ENCODE results near the gene TMPRSS7.

Gene TMPRSS7

DNA sequence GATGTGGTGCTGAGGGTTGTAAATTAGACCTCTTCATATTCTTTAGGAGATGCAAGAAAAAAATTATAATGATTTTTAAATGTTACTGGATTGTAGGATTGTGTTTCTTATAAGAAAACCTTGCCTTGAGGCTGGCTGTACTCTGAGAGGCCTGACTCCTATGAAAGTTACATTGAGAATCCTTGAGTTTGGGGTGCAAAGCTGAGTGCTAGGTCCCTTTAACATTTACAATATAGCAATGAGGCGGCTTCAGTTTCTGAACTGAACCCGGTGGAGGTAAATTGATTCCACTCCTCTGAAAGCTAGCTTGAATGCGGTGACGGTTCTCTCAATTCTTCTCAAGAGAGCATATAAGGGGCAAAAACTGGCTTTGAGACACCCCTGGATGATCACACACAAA is at the start of gene TMPRSS7:
TSS of gene TMPRSS7 (plus strand) at position 301 of the 400 bp plus-strand sequence. CDS start 110 bp downstream, outside the sequence.
- DNase-seq (ENCODE audit: extremely low read depth in 1 of 2, low read depth in 1 of 2) = no peak

DNA sequence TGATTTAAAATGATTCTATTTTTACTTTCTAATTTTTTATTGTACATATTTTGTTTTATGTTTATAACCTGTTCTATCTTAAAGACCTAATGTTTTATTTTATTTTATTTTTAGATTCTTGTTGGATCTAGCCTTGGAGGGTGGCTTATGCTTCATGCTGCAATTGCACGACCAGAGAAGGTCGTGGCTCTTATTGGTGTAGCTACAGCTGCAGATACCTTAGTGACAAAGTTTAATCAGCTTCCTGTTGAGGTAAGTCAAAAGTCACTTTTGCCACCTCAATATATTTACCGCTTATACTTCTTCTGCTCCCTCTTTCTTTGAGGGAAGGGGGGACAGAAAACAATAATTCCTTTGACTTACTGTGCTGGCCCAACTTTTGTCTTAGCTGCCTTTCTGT is 47.7 kb upstream of the TMPRSS7 start:
- no peak for DNase-seq (ENCODE audit: extremely low read depth in 1 of 2, low read depth in 1 of 2)

DNA sequence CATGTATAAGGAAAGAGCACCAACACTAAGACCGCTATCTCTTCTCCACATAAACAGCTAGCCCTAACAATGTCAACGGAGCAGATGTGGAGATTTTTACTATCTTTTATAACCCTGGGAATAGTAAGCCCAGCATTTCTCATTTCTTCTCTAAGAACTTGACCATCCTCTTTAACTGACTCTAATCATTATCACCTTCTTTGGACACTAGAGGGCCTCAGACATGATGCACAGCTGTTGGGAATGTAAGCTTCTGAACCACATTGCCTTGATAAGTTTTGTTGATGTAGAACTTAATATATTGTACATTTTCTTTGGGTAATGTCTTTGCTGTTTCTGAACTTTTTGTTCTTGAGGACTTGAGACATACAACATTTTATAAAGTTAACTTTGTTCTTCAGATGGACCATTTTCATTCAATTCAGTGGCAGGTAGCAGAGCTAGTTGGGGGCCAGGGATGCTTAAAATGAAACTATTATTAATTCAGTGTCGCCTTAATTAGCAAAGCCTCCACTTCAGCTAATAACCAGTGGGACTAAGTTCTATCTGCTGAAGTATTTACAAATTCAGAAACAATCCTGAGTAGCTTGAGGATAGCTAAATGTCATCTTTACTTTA is 45.4 kb upstream of the TMPRSS7 start:
- DNase-seq (ENCODE audit: extremely low read depth in 1 of 2, low read depth in 1 of 2) = no peak

GRCh38 chr3:111993038-111993437 is 41.5 kb upstream of the TMPRSS7 start:
- no peak for DNase-seq (ENCODE audit: extremely low read depth in 1 of 2, low read depth in 1 of 2)

DNA sequence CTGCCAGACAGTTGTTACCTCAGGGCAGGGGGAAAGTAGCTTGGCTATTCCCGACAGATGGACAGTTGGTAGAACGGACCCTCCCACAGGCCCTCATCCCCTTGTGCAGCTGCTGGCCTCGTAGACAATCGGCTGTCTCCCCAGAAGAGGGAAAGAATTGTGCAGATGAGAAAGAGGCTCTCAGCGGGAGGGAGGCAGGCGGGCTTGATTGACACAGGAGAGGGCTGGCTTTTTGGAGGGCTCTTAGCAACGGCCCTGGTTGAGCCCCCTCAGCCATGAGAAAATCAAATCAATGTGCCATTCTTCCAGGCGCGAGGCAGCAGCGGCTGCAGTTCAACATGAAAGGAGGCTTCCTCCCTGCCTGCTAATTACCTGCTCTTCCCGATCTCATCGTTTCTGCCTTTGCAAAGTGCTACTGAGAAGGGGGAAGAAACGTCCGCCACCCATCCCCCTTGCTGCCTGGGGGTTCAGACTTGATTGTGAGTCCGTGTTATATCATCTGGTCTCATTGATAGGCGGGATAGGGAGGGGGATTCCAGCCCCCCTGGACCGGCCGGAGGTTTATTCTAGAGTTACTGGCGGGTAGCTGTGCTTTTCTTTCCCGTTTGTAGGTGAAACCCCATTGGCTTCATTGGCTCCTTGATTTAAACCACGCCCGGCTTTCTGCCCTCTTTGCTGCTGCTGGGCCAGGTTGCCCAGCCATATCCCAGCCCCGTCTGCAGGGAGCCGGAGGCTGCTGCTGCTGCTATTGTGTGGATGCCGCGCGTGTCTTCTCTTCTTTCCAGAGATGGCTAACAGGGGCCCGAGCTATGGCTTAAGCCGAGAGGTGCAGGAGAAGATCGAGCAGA is 35.7 kb upstream of the TMPRSS7 start, which contains the start of gene TAGLN3:
TSS of gene TAGLN3 (plus strand) at position 287 of the 848 bp plus-strand sequence. CDS start at position 788, 501 bp downstream.
- no peak for DNase-seq (ENCODE audit: extremely low read depth in 1 of 2, low read depth in 1 of 2)

GRCh38 chr3:111999484-112000324 is 34.8 kb upstream of the TMPRSS7 start:
- DNase-seq (ENCODE audit: extremely low read depth in 1 of 2, low read depth in 1 of 2) = no peak

DNA sequence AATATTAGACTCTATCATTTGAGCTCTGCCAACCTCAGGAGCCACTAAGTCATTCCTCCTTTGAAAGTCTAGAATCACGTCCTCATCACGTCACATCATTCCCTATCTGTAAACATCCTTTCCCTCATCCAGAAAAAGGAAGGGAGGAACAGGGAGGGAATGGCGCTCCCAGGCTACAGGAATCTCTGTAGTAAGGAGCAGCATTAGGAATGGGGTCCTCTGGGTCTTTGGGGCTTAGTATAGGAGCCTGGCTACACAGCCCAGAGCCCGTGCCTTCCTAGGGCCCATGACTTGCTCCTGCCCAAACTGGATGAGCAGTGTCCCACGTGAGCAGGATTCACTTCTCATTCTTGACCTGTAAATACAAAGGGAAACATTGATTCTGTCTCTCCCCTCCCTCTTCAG is 34.2 kb upstream of the TMPRSS7 start:
- no peak for DNase-seq (ENCODE audit: extremely low read depth in 1 of 2, low read depth in 1 of 2)

GRCh38 chr3:112000966-112001365 is 33.6 kb upstream of the TMPRSS7 start:
- no peak for DNase-seq (ENCODE audit: extremely low read depth in 1 of 2, low read depth in 1 of 2)

DNA sequence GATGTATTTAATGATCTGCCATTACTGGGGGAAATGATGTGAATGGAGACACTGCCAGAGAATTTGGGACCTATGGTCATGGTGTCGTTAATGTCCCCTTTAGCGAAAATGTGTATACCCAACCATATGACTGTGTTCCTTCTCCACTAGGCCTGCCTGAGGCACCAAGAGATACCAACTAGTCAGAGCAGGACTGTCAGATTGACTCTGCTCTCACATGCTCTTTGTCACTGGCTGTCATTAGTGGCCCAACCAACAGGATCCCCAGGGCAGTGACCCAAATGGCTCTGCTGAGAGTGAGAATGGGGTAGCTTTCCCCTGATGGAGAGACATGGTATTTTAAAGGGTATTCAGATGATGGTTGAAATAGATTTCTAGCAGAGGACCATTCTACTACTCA is 33.0 kb upstream of the TMPRSS7 start:
- no peak for DNase-seq (ENCODE audit: extremely low read depth in 1 of 2, low read depth in 1 of 2)

- peak; percentile 26 to 50 for DNase-seq (ENCODE audit: extremely low read depth in 1 of 2, low read depth in 1 of 2)
These were observed 32.2 kb upstream of the TMPRSS7 start for GRCh38 chr3:112002096-112002971.

DNA sequence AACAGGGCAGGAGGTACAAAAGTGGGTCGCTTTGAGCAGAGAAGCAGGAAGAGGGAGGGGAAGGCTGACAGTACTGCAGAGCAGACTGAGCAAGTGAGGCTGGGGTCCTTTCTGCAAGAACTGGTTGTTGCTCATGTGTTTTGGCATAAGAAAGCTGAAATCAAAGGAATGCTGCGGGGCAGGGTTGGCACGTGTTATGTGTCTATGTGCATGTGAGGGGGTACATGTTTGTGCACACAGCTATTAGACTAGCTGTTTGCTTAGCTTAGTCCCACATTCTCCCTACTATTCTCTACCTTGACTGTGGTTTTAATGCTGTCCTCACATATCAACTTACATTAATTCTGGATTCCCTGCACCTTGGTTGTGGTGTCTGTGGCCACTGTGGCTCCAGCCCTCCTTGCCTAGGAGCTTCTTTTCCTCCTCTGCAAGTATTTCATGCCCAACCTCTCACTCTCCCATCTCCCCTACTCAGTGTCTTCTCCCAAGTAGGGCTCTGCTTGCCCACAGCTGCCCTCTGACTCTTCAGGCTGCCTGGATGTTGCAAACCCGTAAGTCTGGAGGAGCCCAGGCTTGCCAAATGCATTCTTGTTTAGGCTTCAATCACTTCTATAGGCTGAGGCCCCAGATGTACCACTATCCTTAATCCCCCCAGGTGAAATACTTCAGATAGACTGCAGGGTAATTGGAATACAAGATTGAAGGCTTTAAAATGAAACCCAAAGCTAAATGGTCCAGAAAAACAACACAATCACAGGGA is 31.0 kb upstream of the TMPRSS7 start:
- DNase-seq (ENCODE audit: extremely low read depth in 1 of 2, low read depth in 1 of 2) = no peak

DNA sequence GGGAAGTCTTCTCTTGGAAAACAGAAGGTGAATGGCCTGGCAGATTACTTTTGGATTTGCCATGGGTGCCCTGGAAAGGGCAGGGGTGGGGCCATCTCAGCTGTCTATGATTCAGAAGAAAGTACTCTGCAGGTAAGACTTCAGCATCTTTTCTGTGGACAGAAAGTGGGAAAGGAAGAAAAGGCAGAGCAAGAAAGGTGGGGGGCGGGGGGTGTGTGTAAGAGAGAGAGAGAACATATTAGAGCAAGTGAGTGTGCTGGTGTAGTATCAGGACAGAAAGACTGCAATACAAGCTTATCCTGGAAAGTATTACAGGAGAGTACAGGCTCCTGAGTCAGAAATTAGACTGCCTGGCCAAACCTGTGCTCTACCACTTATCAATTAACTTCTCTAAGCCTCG is 30.3 kb upstream of the TMPRSS7 start:
- DNase-seq (ENCODE audit: extremely low read depth in 1 of 2, low read depth in 1 of 2) = no peak

GRCh38 chr3:112004669-112005068 is 29.9 kb upstream of the TMPRSS7 start:
- DNase-seq (ENCODE audit: extremely low read depth in 1 of 2, low read depth in 1 of 2) = no peak

DNA sequence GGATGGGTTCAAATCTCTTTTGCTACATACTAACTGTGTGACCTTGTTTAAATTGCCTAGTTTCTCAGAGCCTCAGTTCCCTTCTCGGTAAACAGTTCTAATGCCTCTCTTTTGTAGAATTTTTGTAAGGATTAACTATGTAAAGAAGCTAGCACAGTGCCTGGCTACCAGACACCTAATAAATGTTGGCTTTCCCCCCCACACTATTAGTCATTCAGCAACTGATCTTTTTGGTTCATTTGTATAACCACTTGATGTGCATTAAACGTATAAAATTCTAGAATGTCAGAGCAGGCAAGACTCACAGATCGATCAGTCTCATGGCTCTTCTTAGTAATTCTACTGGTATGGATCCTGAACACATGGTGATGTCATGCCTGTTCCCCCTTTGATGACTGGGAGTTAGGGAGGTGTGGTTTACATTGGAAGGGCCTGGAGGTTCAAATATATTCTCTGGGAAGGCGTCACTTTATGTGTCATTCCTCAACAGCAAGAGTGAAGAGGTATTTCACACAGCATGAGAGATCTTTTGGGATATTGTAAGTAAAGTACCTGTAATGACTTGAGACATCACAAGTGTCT is 29.4 kb upstream of the TMPRSS7 start:
- DNase-seq (ENCODE audit: extremely low read depth in 1 of 2, low read depth in 1 of 2) = no peak

DNA sequence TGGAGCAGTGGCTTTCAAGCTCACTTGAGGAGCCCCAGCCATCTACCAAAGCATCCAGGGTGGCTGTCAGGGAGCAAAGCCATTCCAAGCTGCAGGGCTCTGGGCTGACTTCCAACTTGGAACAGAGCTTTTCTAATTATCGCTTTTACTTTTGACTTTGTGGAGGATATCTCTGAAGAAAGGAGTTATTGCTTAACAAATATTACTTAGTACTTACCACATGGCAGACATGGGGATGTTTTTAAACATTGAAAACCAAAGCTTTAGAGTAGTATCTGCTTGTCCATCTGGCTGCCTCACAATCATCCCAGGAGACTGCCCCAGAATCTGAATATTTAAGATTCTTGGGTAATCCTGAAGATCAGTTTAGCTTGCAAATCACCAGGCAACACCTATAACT is 26.9 kb upstream of the TMPRSS7 start:
- no peak for DNase-seq (ENCODE audit: extremely low read depth in 1 of 2, low read depth in 1 of 2)

- DNase-seq (ENCODE audit: extremely low read depth in 1 of 2, low read depth in 1 of 2) = no peak
These were observed 24.9 kb upstream of the TMPRSS7 start for GRCh38 chr3:112009670-112010069.

DNA sequence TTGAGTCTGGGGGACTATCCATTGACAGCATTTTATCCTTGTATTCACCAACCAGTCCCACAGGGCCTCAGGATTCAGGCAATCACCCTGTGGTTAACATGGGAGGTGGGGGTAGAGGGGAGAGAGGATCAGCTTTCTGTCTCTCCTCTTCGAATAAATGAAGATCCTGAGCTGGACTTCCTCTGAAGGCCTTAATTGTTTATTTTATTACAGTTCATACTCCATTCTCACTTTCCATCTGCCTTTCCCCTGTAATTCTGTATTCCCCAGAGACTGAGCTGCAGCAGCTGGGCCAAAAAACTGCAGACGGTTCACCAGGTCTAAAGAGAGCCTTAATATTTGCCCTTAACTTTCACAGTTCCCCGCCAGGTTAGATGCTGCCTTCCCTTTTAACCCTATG is 23.9 kb upstream of the TMPRSS7 start:
- DNase-seq (ENCODE audit: extremely low read depth in 1 of 2, low read depth in 1 of 2) = no peak

- no peak for DNase-seq (ENCODE audit: extremely low read depth in 1 of 2, low read depth in 1 of 2)
These were observed 23.1 kb upstream of the TMPRSS7 start for GRCh38 chr3:112011376-112011940.

All from stimulated activated CD8-positive, alpha-beta memory T cell treated with anti-CD3 and anti-CD28 coated beads, Interleukin-7, amount 100 ng/mL, for 48 hours (primary cell).